Inferior parietal cortex (tissue), 1 donor: Measurements from ENCODE around the gene ASAP2.

Experiments used
- DNase-seq: peaks from one replicate; pipeline ENCODE4 v3.0.0-alpha.2; 2016; ENCODE audit errors: extremely low spot score

The ASAP2 gene

GRCh38 chr2:9179572-9180201, 26.9 kb upstream of the ASAP2 start:
- no peak for DNase-seq

- no peak for DNase-seq
Measured at GRCh38 chr2:9184361-9184760, 22.3 kb upstream of the ASAP2 start.

- DNase-seq = no peak
Measured at GRCh38 chr2:9187620-9188214, 18.9 kb upstream of the ASAP2 start.

- no peak for DNase-seq
Measured at GRCh38 chr2:9188823-9189222, 17.8 kb upstream of the ASAP2 start.

DNA sequence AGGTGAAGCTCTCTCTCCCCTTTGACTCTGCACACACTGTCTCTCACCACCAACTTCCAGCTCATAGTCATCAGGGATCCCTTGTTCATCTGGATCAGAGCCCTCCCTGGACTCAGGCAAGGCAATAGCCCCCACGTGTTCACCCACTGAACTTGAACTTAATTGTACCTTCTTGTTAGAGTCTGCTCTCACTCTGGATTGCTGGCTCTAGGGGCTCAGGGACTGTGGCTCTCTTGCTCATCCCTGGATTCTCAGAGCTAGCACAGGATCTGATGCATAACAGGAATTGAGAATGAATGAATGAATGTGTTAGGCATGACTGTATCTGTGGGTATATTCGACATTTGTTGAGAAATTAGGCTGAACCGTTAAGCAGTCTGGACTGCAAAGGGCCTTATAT, 16.7 kb upstream of the ASAP2 start:
- DNase-seq = no peak

GRCh38 chr2:9191041-9191481, 15.6 kb upstream of the ASAP2 start:
- peak; percentile 20 for DNase-seq

DNA sequence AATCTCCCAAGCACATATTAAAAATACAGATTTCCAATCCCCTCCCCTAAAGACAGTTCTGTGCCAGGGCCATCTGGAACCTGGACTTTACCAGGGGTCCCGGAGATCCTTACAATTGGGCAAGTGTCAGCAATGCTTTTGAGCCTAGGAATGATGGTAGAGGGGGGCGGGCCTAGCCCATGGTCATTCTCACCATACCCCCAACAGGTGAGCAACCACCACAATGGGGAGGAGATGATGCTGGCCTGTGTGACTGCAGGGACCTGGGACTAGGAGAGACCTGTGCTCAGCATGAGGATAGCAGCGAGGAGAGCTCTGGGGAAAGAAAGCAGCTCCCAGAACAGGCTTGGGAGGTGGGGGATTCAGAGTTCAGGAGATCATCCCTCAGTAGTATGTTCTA, 13.9 kb upstream of the ASAP2 start:
- DNase-seq = no peak

DNA sequence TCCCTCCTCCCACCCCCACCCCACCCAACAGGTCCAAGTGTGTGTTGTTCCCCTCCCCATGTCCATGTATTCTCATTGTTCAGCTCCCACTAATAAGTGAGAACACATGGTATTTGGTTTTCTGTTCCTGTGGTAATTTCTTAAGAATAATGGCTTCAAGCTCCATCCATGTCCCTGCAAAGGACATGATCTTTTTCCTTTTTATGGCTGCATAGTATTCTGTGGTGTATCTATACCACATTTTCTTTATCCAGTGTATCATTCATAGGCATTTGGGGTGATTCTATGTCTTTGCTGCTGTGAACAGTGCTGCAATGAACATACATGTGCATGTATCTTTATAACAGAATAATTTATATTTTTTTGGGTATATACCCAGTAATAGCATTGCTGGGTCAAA, 12.3 kb upstream of the ASAP2 start:
- no peak for DNase-seq

DNA sequence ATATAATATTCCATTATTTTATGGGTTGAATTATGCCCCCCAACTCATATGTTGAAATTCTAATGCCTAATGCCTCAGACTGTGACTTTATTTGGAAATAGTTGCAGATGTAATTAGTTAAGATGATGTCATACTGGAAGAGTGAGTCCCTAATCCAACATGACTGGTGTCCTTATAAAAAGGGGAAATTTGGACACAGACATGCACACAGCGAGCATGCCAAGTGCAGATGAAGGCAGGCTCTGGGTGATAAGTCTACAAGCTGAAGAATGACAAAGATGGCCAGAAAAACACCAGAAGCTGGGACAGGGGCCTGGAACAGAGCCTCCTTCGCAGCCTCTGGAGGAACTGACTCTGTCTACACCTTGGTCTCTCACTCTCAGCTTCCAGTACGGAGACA, 10.0 kb upstream of the ASAP2 start:
- DNase-seq = no peak

DNA sequence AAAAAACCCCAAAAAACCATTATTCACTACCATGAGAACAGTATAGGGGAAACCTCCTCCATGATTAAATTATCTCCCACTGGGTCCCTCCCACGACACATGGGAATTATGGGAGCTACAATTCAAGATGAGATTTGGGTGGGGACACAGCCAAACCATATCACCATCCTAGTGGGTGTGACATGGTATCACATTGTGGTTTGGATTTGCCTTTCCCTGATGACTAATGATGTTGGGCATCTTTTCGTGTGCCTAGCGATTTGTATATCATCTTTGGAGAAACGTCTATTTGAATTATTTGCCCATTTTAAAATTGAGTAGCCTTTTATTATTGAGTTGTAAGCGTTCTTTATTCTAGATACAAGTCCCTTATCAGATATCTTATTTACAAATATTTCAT, 8.7 kb upstream of the ASAP2 start:
- no peak for DNase-seq

GRCh38 chr2:9199716-9200632, 6.6 kb upstream of the ASAP2 start:
- no peak for DNase-seq

DNA sequence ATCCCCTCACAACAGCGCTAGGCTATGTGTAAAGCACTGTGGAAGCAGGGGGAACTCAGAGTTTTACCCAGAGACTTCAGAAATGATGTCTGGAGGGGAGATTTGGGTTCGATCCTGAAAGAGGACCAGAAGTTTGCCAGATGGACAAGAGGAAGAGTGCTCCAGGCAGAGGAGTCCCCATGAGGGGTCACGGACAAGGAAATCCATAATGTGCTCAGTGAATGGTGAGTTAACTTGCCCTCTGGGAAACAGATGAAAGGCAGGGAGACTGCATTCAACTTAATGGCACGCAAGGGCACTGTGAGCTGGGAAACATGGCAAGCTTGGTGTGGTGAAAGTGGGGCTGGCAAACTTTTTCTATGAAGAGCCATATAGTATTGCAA, 6.0 kb upstream of the ASAP2 start:
- DNase-seq = no peak

- no peak for DNase-seq
Measured at GRCh38 chr2:9201185-9201891, 5.3 kb upstream of the ASAP2 start.

GRCh38 chr2:9203006-9203405, 3.6 kb upstream of the ASAP2 start:
- no peak for DNase-seq

DNA sequence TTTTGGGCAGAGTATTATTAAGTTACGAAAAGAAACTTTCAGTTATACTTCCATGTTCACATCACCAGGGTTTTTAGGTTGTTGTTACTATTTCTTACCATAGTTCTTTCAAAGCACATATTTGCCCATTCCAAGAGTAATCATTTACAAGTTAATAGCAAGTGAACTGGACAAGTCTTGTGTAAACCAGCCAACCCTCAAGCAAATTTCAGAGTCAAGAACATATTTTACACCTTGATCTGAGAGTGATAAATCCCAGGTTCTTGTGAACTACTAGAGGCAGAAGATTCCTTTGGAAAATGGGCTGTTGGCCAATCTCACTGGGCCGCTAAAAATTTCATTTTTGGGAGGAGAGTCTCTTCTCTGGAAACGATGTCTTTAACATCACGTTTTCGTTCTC, 2.7 kb upstream of the ASAP2 start:
- no peak for DNase-seq

- DNase-seq = no peak
Measured at GRCh38 chr2:9204939-9205338, 1.7 kb upstream of the ASAP2 start.

DNA sequence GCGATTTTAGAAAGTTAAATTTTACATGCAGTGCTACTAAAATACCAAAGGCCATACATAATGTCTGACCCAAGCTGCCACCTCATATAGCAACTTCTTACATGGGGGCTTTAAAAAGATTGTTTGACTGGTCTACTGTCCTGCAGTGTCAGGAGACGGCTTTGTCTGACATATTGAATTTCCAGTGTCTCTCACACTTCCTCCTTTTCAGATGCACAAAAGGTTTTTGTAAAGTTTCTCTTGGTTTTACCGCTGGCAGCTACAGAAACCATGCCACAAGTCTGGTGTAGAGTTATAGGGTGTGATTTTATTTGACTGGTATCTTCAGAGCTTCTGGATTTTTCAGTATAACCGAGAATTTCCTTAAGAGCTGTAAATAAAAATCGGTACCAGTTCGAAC, 1.1 kb upstream of the ASAP2 start:
- DNase-seq = no peak

- DNase-seq = no peak
Measured at GRCh38 chr2:9206991-9207640, 504 bp downstream of the ASAP2 start.

DNA sequence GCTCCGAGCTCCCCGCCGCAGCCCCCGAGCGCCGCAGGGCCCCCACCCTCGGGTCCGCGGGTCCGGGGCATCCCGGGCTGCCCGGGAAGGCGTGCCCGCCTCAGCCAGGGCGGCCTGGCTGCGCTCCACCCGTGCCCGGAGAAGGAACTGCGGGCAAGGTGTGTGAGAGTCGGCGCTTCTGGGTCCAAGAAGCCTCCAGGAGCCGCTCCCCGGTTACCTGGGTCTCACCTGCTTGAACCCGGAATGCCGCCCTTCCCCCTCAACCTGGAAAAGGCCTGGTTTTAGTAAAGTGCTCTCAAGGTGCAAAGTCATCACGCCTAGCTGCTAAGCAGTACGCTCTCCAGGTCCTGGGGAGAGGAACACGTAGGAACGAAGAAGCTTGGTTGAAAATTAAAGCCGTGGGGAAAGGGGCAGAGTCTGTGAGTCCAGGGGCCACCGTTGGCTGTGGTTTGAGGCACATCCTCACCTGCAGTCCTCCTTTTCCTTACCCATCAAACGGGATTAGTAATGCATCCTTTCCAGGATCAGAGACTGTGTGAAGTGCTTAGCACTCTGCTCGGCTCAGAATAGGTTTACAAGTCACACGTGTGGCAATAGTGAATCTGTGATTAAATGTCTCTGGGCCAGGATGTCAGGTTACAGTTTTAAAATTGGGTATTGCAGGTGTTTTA, 1.2 kb downstream of the ASAP2 start:
- no peak for DNase-seq

GRCh38 chr2:9208875-9209274, 2.3 kb downstream of the ASAP2 start:
- DNase-seq = no peak

GRCh38 chr2:9210030-9210429, 3.4 kb downstream of the ASAP2 start:
- no peak for DNase-seq
